Upper lobe of left lung (tissue), 4 donors: ENCODE data around the gene KAT2B.

Source experiments
- CTCF ChIP-seq, 6 experiments: fragments of 450-650 bp in 4 of 6; fragments of 200-600 bp in 2 of 6; sonication (generic) in 2 of 6; IDR thresholded peaks; one replicate each; pipeline ENCODE4 v1.5.1; 2016 to 2019; ENCODE audit warnings: antibody characterized with exemption in 6 of 6
- EP300 ChIP-seq, 4 donors: sonication (generic); formaldehyde crosslinking; IDR thresholded peaks; one replicate each; pipeline ENCODE4 v1.5.1; 2017; ENCODE audit warnings: antibody characterized with exemption in 4 of 4, control low read depth in 2 of 4
- POLR2A ChIP-seq, 4 donors: fragments of 450-650 bp; IDR thresholded peaks; one replicate each; pipeline ENCODE4 v1.5.1; 2016 to 2017; ENCODE audit warnings: antibody characterized with exemption in 4 of 4, mild to moderate bottlenecking in 2 of 4
- POLR2AphosphoS5 ChIP-seq, 2 donors: sonication (generic); formaldehyde crosslinking; IDR thresholded peaks; one replicate each; pipeline ENCODE4 v1.5.1; 2017; ENCODE audit warnings: antibody characterized with exemption in 2 of 2

GRCh38 chr3:20121088-20121487, 80.8 kb downstream of the KAT2B start:
- no peak for TF ChIP-seq CTCF (IDR thresholded peaks at IDR 0.05)
- no peak for TF ChIP-seq EP300 (IDR thresholded peaks at IDR 0.05)
- no peak for TF ChIP-seq POLR2A (IDR thresholded peaks at IDR 0.05)
- TF ChIP-seq POLR2AphosphoS5 (IDR thresholded peaks at IDR 0.05): no peak
